C4-2B (cell line): ENCODE data around the gene SUN1.

Experiments used
- ZFX ChIP-seq: fragments of 450-650 bp; IDR thresholded peaks from 2 replicates; pipeline ENCODE4 v1.6.1; 2017
- TF ChIP-seq, protein P1 (sequence below): fragments of 450-650 bp; conservative IDR thresholded peaks from 2 replicates; pipeline ENCODE4 v1.5.1; 2017; ENCODE audit warnings: mild to moderate bottlenecking

DNA sequence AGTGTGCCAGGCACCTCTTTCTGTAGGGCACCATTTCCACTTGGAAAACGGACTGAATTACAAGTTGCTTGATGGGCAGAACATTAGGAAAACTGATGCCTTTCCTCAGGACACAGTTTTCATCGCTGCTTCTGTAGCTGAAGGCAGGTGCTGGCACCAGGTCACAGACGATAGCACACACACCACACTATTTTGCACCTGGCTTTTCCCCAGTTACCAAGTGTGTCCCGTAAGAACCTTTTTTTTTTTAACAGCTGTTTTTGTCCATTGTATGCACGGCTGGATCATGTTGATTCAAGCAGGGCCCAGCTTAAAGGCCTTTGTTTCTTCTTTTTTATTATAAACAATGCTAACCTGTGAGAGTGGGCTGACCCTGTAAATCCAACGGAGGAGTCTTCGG, 42.8 kb downstream of the SUN1 start:
- TF ChIP-seq ZFX = no peak
- TF ChIP-seq, protein P1, sequence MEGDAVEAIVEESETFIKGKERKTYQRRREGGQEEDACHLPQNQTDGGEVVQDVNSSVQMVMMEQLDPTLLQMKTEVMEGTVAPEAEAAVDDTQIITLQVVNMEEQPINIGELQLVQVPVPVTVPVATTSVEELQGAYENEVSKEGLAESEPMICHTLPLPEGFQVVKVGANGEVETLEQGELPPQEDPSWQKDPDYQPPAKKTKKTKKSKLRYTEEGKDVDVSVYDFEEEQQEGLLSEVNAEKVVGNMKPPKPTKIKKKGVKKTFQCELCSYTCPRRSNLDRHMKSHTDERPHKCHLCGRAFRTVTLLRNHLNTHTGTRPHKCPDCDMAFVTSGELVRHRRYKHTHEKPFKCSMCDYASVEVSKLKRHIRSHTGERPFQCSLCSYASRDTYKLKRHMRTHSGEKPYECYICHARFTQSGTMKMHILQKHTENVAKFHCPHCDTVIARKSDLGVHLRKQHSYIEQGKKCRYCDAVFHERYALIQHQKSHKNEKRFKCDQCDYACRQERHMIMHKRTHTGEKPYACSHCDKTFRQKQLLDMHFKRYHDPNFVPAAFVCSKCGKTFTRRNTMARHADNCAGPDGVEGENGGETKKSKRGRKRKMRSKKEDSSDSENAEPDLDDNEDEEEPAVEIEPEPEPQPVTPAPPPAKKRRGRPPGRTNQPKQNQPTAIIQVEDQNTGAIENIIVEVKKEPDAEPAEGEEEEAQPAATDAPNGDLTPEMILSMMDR = no peak
